NCI-H2196 treated with DMSO at 0.1 percent for 48 hours (cell line): ENCODE results near the gene EML4.
"Not testable (repeated sequence)": the region's sequence is repeated elsewhere in the genome, so short reads cannot be mapped to it uniquely, and the experiment has no call there.

Experiments
- DNase-seq: peaks from one replicate; lab custom pipeline; 2025; ENCODE audit not compliant: unreplicated experiment; lab: John Stamatoyannopoulos, UW

EML4 gene

DNA sequence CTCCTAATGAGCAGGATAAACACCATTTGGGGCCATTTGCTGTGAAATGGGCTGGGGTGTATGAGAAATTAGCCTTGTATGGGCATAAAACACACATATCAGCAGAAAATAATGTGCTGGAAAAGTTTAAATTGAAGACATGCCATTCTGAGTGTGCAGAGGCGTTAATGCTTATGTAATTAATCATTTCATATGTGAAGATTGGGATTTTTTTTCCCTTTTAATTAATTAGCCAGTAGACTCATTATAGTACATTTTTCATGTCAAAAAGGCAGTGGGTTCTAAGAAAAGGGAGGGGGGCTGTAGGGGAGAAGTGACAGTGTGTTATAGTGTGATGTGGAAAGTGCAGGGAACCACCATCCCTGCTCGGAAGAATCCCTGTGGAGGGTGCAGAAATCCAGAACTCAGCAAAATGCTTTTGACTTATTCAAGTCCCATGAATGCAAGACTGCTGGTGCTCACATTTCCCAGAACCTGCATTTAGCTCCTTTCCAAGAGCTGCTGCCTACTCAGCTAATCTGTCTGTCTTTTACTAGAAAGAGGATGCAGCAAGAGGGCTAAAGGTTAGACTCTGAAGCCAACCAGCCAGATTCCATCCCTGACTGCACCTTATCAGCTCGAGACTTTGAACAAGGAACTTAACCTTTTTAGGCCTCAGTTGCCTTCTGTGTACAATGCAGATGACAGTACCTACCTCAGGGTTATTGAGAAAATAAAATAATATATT is 203.5 kb downstream of the EML4 start:
- DNase-seq = no peak

GRCh38 chr2:42376758-42377157 is 207.6 kb downstream of the EML4 start:
- DNase-seq = no peak

GRCh38 chr2:42378415-42378814 is 209.3 kb downstream of the EML4 start:
- DNase-seq = no peak

GRCh38 chr2:42380026-42380425 is 210.9 kb downstream of the EML4 start:
- DNase-seq = not testable (repeated sequence)

- DNase-seq = no peak
Measured at GRCh38 chr2:42382144-42382543, 213.0 kb downstream of the EML4 start.
